ENCODE results near the gene BCHE. TPM values are rescaled to one million over a fixed set of nuclear protein-coding genes. Genes with fewer than 3 reads are reported as not detected.
"Not testable (repeated sequence)": the region's sequence is repeated elsewhere in the genome, so short reads cannot be mapped to it uniquely, and the experiment has no call there.

Gene BCHE
- total and polyA plus RNA-seq, 2 donors, result 18.5 to 174 TPM

GRCh38 chr3:165839296-165840076 lies 2.3 kb upstream of the BCHE start:
- H3K4me3 ChIP-seq (ENCODE audit: low read depth, low read length), result no peak overlapping the region
- no peak overlapping the region for H3K27ac ChIP-seq (ENCODE audit: low read depth)
- no peak for DNase-seq (ENCODE audit: extremely low spot score)
- WGBS, result 83% methylated on average over 9 of the region's 9 CpGs
- no peaks in the 10 kb centered on the region for H3K4me1 ChIP-seq (ENCODE audit: insufficient read depth)
- H3K36me3 ChIP-seq (ENCODE audit: insufficient read depth), result no peaks in the 10 kb centered on the region

- WGBS, result 94% methylated on average over 1 of the region's 1 CpG
- Histone ChIP-seq H3K4me3 (ENCODE audit: low read depth, low read length) (no peak overlapping the region), H3K36me3 (ENCODE audit: insufficient read depth) (no peaks in the 10 kb centered on the region), H3K27ac (ENCODE audit: low read depth) (no peak overlapping the region), H3K4me1 (ENCODE audit: insufficient read depth) (no peaks in the 10 kb centered on the region)
- no peak for DNase-seq (ENCODE audit: extremely low spot score)
Measured at GRCh38 chr3:165837801-165838200, 578 bp upstream of the BCHE start.

- Histone ChIP-seq H3K4me1 (ENCODE audit: insufficient read depth) (no peaks in the 10 kb centered on the region), H3K4me3 (ENCODE audit: low read depth, low read length) (no peak overlapping the region), H3K27ac (ENCODE audit: low read depth) (no peak overlapping the region), H3K36me3 (ENCODE audit: insufficient read depth) (no peaks in the 10 kb centered on the region)
- no peak for DNase-seq (ENCODE audit: extremely low spot score)
- 22% methylated on average over 2 of the region's 2 CpGs for WGBS
Measured at GRCh38 chr3:165835431-165835830, 1.8 kb downstream of the BCHE start.

DNA sequence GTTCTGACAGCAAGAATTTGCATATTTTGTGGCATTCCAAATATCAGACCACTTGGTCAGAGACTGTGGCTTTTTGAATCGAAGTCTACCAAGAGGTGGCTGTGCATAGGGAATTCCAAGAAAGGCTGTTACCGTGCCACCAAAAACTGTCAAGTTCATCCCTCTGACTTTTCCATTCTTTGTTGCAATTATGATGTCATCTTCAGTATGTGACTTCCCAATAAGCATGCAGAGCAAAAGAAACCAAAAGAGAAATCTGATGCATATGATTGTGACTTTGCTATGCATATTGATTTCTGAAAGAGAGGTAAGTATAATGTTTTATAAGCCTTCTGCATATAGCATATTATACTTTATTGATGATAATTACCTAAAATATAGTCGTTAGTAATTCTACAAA lies 6.5 kb downstream of the BCHE start:
- H3K27ac ChIP-seq (ENCODE audit: low read depth), result no peak overlapping the region

GRCh38 chr3:165827883-165828282 lies 9.3 kb downstream of the BCHE start:
- Histone ChIP-seq H3K27ac (ENCODE audit: low read depth) (no peak overlapping the region), H3K4me3 (ENCODE audit: low read depth, low read length) (no peak overlapping the region), H3K36me3 (ENCODE audit: insufficient read depth) (no peaks in the 10 kb centered on the region), H3K4me1 (ENCODE audit: insufficient read depth) (no peaks in the 10 kb centered on the region)
- 80% methylated on average over 1 of the region's 1 CpG for WGBS
- no peak for DNase-seq (ENCODE audit: extremely low spot score)

More for the DNA sequence above, 6.5 kb downstream of the BCHE start:
- Histone ChIP-seq H3K36me3 (ENCODE audit: insufficient read depth) (no peaks in the 10 kb centered on the region), H3K4me1 (ENCODE audit: insufficient read depth) (no peaks in the 10 kb centered on the region), H3K4me3 (ENCODE audit: low read depth, low read length) (no peak overlapping the region)
- WGBS, result 84% methylated on average over 3 of the region's 3 CpGs
- DNase-seq (ENCODE audit: extremely low spot score), result no peak

DNA sequence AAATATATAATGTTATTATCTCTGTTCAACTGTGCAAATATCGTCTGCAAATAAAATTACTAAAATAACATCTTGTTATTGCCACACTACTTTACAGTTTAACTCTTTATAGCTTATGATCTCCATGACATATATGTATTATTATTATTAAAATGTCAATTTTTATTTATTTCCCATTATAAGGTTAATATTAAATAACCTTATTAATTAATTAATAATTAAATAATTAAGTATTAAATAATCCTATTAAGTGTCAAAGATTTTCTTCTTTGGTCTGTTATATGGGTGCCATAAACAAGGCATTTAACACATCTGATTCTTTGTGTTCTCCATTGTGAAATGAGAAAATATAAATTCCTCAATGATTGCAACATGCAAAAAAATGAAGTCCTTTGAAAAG lies 10.0 kb downstream of the BCHE start:
- 75% methylated on average over 1 of the region's 1 CpG for WGBS
- DNase-seq (ENCODE audit: extremely low spot score), result no peak
- H3K4me1 ChIP-seq (ENCODE audit: insufficient read depth), result no peaks in the 10 kb centered on the region
- H3K27ac ChIP-seq (ENCODE audit: low read depth), result no peak overlapping the region
- no peaks in the 10 kb centered on the region for H3K36me3 ChIP-seq (ENCODE audit: insufficient read depth)
- H3K4me3 ChIP-seq (ENCODE audit: low read depth, low read length), result no peak overlapping the region

- WGBS, result 41% methylated on average over 2 of the region's 2 CpGs
- H3K4me1 ChIP-seq (ENCODE audit: insufficient read depth), result no peaks in the 10 kb centered on the region
Measured at GRCh38 chr3:165820671-165821123, 16.5 kb downstream of the BCHE start.

DNA sequence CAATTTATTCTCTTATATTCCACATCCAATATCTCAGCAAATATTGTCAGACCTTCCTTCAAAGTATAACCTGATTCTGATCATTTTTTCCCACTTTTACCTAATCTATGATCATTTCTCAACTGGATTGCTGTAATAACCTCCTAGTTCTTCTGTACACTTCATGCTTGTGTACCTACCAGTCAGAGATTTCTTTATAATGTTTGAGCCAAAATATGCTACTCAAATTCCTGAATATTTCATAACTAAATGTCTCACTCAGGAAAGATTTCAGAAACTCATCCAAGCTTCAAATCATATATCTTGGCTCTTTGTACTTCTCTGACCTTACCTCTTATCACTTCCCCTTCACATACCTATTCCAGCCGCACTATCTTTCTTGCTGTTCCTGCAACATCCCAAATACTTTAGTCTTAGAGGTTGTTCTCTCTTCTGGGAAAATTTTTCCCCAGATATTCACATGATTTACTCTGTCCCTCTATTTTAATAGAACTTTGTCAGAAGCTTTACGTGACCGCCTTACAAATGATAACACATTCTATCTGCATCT lies 20.0 kb downstream of the BCHE start:
- Histone ChIP-seq H3K27ac (ENCODE audit: low read depth) (no peak overlapping the region), H3K36me3 (ENCODE audit: insufficient read depth) (no peaks in the 10 kb centered on the region), H3K4me3 (ENCODE audit: low read depth, low read length) (no peak overlapping the region), H3K4me1 (ENCODE audit: insufficient read depth) (no peaks in the 10 kb centered on the region)
- 92% methylated on average over 3 of the region's 3 CpGs for WGBS
- no peak for DNase-seq (ENCODE audit: extremely low spot score)

More at GRCh38 chr3:165820671-165821123, 16.5 kb downstream of the BCHE start:
- H3K4me3 ChIP-seq (ENCODE audit: low read depth, low read length), result no peak overlapping the region
- DNase-seq (ENCODE audit: extremely low spot score), result no peak
- H3K36me3 ChIP-seq (ENCODE audit: insufficient read depth), result no peaks in the 10 kb centered on the region
- H3K27ac ChIP-seq (ENCODE audit: low read depth), result no peak overlapping the region

DNA sequence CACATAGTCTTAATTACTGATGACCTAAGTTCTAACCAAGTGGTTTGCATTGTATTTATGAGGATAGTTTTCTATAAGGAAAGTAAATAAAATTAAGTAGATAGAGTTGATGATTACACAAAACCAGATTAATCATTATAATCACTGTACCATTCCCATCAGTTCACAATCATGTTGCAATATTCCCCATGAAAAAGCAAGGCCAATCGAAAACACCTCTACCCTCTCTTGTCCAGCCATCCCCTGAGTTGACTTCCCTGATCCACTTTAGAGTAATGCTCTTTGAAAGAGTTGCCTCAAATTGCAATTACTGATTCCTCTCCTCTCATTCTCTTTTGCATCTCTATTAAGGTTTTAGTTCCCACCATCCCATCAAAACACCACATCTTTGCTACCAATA lies 21.0 kb downstream of the BCHE start:
- Histone ChIP-seq H3K36me3 (ENCODE audit: insufficient read depth) (no peaks in the 10 kb centered on the region), H3K4me1 (ENCODE audit: insufficient read depth) (no peaks in the 10 kb centered on the region), H3K4me3 (ENCODE audit: low read depth, low read length) (no peak overlapping the region), H3K27ac (ENCODE audit: low read depth) (no peak overlapping the region)
- no peak for DNase-seq (ENCODE audit: extremely low spot score)
- 90% methylated on average over 1 of the region's 1 CpG for WGBS

- Histone ChIP-seq H3K4me1 (ENCODE audit: insufficient read depth) (no peaks in the 10 kb centered on the region), H3K36me3 (ENCODE audit: insufficient read depth) (no peaks in the 10 kb centered on the region), H3K27ac (ENCODE audit: low read depth) (no peak overlapping the region), H3K4me3 (ENCODE audit: low read depth, low read length) (no peak overlapping the region)
- 88% methylated on average over 2 of the region's 2 CpGs for WGBS
- DNase-seq (ENCODE audit: extremely low spot score), result no peak
Measured at GRCh38 chr3:165815682-165816081, 21.5 kb downstream of the BCHE start.

DNA sequence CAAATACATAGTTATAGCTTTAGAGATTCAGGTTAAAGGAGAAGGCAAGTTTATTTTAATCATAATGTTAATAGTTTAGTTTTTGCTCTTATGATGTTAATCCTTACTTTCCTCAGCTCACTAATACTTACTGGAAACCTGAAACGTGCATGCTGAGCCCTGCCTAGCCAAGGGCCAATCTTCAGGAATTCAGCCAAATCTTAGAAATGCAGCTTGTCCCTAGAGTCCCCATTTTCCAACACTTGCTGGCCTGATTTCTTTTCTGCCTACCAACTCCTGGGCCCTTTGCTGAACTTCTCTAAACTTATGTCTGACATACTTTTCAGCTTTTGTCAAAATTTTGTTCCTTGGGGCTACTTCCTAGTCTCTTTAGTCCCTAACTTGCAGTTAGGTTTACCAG lies 22.8 kb downstream of the BCHE start:
- H3K27ac ChIP-seq (ENCODE audit: low read depth), result no peak overlapping the region
- no peaks in the 10 kb centered on the region for H3K4me1 ChIP-seq (ENCODE audit: insufficient read depth)
- no peaks in the 10 kb centered on the region for H3K36me3 ChIP-seq (ENCODE audit: insufficient read depth)
- no peak for DNase-seq (ENCODE audit: extremely low spot score)
- WGBS, result 18% methylated on average over 1 of the region's 1 CpG
- H3K4me3 ChIP-seq (ENCODE audit: low read depth, low read length), result no peak overlapping the region

- not testable (repeated sequence) for H3K27ac ChIP-seq (ENCODE audit: low read depth); DNase-seq (ENCODE audit: extremely low spot score); H3K4me3 ChIP-seq (ENCODE audit: low read depth, low read length); H3K4me1 ChIP-seq (ENCODE audit: insufficient read depth); H3K36me3 ChIP-seq (ENCODE audit: insufficient read depth)
- 96% methylated on average over 15 of the region's 15 CpGs for WGBS
Measured at GRCh38 chr3:165807937-165808336, 29.3 kb downstream of the BCHE start.

DNA sequence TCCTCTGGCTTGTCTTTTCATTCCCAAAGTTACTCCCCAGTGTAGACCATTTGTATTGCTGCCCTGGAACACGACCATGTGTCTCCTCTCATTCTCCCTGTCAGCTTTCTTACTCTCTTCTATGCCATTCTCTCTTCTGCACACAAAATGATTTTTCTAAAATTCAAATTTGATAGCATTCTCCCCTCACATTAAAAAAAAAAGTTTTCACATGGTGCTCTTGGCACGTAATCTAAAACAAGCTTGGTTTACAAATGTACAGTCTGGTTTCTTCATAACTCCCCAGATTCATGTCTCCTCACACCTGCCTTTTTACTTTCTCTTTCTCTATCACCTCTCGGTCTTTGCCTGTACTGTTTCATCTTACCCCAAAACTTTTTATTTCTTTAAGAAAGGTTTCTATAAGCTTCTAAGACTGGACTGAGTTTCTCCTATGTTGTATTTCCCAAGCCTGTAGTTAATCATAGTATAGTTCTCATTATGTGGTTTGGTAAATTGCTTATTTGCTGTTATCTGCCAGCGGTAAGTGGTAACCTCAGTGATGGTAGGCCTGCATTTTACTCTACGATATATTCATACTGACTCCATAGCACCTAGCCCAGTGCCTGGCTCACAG lies 31.2 kb downstream of the BCHE start:
- DNase-seq (ENCODE audit: extremely low spot score), result no peak
- Histone ChIP-seq H3K27ac (ENCODE audit: low read depth) (no peak overlapping the region), H3K4me1 (ENCODE audit: insufficient read depth) (no peaks in the 10 kb centered on the region), H3K4me3 (ENCODE audit: low read depth, low read length) (no peak overlapping the region), H3K36me3 (ENCODE audit: insufficient read depth) (no peaks in the 10 kb centered on the region)
- 62% methylated on average over 5 of the region's 5 CpGs for WGBS

GRCh38 chr3:165803471-165803870 lies 33.8 kb downstream of the BCHE start:
- H3K36me3 ChIP-seq (ENCODE audit: insufficient read depth), result no peaks in the 10 kb centered on the region
- no peaks in the 10 kb centered on the region for H3K4me1 ChIP-seq (ENCODE audit: insufficient read depth)
- no peak overlapping the region for H3K4me3 ChIP-seq (ENCODE audit: low read depth, low read length)
- no peak overlapping the region for H3K27ac ChIP-seq (ENCODE audit: low read depth)
- 75% methylated on average over 1 of the region's 1 CpG for WGBS
- no peak for DNase-seq (ENCODE audit: extremely low spot score)

All from urinary bladder (tissue), 4 donors.